ENCODE measurements around the gene ECI1. TPM values are rescaled to one million over a fixed set of nuclear protein-coding genes. Genes with fewer than 3 reads are reported as not detected.

Gene ECI1
- total RNA-seq, 4 donors from 2014 or later = 37.1 to 69.9 (median 54.5) TPM

GRCh38 chr16:2282262-2282661 lies 30.9 kb upstream of the ECI1 start:
- DNase-seq (ENCODE audit: low spot score in 2 of 2) = no peak
- TF ChIP-seq CTCF (IDR thresholded peaks at IDR 0.05) = no peak
- no peak for TF ChIP-seq POLR2A (IDR thresholded peaks at IDR 0.05)
- WGBS, 2 donors = 79 to 88% methylated on average over 5 of the region's 5 CpGs
- no peak overlapping the region for H3K4me3 ChIP-seq (ENCODE audit: low read depth, poor library complexity, severe bottlenecking)
- intact Hi-C loops (cut with DNase I; ENCODE audit: low total_unique reads) = no loop called here

DNA sequence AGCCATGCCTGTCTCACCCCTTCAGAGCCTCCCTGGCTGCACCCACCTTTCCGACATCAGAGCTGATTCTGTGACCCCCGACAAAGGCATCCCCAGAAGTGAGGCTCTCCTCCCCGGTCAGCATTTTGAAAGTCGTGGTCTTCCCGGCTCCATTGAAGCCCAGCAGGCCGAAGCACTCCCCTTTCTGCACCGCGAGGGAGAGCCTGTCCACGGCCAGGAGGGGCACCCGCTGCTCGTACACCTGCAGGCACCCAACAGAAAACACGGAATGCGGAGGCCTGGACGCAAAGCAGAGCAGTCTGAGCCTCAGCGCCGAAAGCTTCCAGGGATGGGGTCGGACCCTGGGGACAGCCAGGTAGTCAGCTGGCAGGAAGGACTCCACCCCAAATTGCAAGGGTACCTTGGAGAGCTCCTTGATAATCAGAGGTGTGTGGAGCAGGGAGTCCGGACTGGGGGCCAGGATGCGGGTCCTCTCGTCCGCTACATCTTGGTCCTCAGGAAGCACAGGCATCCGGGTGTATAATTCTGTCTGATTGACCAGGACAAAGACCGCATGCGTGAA lies 29.7 kb upstream of the ECI1 start:
- TF ChIP-seq CTCF (IDR thresholded peaks at IDR 0.05) (no peak), POLR2A (IDR thresholded peaks at IDR 0.05) (no peak)
- intact Hi-C loops (cut with DNase I; ENCODE audit: low total_unique reads) = no loop called here
- 91% methylated on average over 24 of the region's 24 CpGs for WGBS, 2 donors
- DNase-seq (ENCODE audit: low spot score in 2 of 2) = no peak
- H3K4me3 ChIP-seq (ENCODE audit: low read depth, poor library complexity, severe bottlenecking) = no peak overlapping the region

- DNase-seq (ENCODE audit: low spot score in 2 of 2) = no peak
- WGBS, 2 donors = 93 to 95% methylated on average over 8 of the region's 8 CpGs
- intact Hi-C loops (cut with DNase I; ENCODE audit: low total_unique reads) = no loop called here
- no peak overlapping the region for H3K4me3 ChIP-seq (ENCODE audit: low read depth, poor library complexity, severe bottlenecking)
- TF ChIP-seq POLR2A (IDR thresholded peaks at IDR 0.05) (no peak), CTCF (IDR thresholded peaks at IDR 0.05) (no peak)
These were observed 29.1 kb upstream of the ECI1 start for GRCh38 chr16:2280461-2280860.

- DNase-seq (ENCODE audit: low spot score in 2 of 2) = no peak
- H3K4me3 ChIP-seq (ENCODE audit: low read depth, poor library complexity, severe bottlenecking) = no peak overlapping the region
- TF ChIP-seq CTCF (IDR thresholded peaks at IDR 0.05) (no peak), POLR2A (IDR thresholded peaks at IDR 0.05) (no peak)
- intact Hi-C loops (cut with DNase I; ENCODE audit: low total_unique reads) = no loop called here
- WGBS, 2 donors = 91% methylated on average over 22 to 26 of the region's 26 CpGs
These were observed 27.8 kb upstream of the ECI1 start for GRCh38 chr16:2278956-2279800.

DNA sequence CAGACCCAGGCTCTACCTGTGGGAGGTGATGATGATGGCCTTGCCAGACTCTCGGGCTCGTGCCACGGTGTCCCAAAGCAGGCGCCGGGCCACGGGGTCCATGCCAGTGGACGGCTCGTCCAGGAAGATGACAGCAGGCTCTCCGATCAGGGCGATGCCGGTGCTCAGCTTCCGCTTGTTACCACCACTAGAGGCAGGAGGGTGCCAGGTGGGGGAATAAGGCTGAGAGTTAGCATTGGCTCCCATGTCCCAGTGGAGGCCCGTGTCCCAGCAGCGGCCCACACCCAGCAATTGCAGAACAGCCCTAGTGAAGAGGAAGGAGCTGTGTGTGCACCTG lies 26.9 kb upstream of the ECI1 start:
- intact Hi-C loops (cut with DNase I; ENCODE audit: low total_unique reads) = no loop called here
- TF ChIP-seq CTCF (IDR thresholded peaks at IDR 0.05) = no peak
- TF ChIP-seq POLR2A (IDR thresholded peaks at IDR 0.05) = no peak
- 80 to 88% methylated on average over 8 to 14 of the region's 14 CpGs for WGBS, 2 donors
- no peak overlapping the region for H3K4me3 ChIP-seq (ENCODE audit: low read depth, poor library complexity, severe bottlenecking)
- no peak for DNase-seq (ENCODE audit: low spot score in 2 of 2)
